Peyer's patch (tissue), 4 donors: ENCODE results near the gene LMBRD2.
"Not testable (repeated sequence)": the region's sequence is repeated elsewhere in the genome, so short reads cannot be mapped to it uniquely, and the experiment has no call there.

Source experiments
- POLR2A ChIP-seq, 2 donors: fragments of 450-650 bp; IDR thresholded peaks; one replicate each; pipeline ENCODE4 v1.5.1; 2017; ENCODE audit warnings: antibody characterized with exemption in 2 of 2, mild to moderate bottlenecking in 2 of 2, moderate library complexity in 2 of 2
- TF ChIP-seq, protein P1 (sequence below), 6 experiments: fragments of 450-650 bp in 4 of 6; fragments of 200-600 bp in 2 of 6; sonication (generic) in 1 of 6; IDR thresholded peaks; one replicate each; pipeline ENCODE4 v1.5.1; 2017 to 2019; ENCODE audit warnings: antibody characterized with exemption in 6 of 6, mild to moderate bottlenecking in 3 of 6, moderate library complexity in 1 of 6

GRCh38 chr5:36184408-36184807, 32.7 kb upstream of the LMBRD2 start:
- TF ChIP-seq, protein P1, sequence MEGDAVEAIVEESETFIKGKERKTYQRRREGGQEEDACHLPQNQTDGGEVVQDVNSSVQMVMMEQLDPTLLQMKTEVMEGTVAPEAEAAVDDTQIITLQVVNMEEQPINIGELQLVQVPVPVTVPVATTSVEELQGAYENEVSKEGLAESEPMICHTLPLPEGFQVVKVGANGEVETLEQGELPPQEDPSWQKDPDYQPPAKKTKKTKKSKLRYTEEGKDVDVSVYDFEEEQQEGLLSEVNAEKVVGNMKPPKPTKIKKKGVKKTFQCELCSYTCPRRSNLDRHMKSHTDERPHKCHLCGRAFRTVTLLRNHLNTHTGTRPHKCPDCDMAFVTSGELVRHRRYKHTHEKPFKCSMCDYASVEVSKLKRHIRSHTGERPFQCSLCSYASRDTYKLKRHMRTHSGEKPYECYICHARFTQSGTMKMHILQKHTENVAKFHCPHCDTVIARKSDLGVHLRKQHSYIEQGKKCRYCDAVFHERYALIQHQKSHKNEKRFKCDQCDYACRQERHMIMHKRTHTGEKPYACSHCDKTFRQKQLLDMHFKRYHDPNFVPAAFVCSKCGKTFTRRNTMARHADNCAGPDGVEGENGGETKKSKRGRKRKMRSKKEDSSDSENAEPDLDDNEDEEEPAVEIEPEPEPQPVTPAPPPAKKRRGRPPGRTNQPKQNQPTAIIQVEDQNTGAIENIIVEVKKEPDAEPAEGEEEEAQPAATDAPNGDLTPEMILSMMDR (IDR thresholded peaks at IDR 0.05) = not testable (repeated sequence)
- not testable (repeated sequence) for TF ChIP-seq POLR2A (IDR thresholded peaks at IDR 0.05)
